ENCODE data around the gene TBC1D2. TPM values are rescaled to one million over a fixed set of nuclear protein-coding genes. Genes with fewer than 3 reads are reported as not detected.

The TBC1D2 gene
- total and polyA plus RNA-seq, 2 of the 4 experiments (the other 2 are of a cell fraction): 36.9 to 62.7 TPM

GRCh38 chr9:98302150-98302549, 46.7 kb upstream of the TBC1D2 start:
- CTCF ChIA-PET: interaction anchor here (1.5 kb wide), 1 partner anchor 13 kb away, joined by 5 read pairs; no protein-coding TSS in a partner anchor
- no peaks in the 10 kb centered on the region for H3K4me1 ChIP-seq (ENCODE audit: control insufficient read depth, insufficient read depth, low read length)

More at GRCh38 chr9:98302150-98302549, 46.7 kb upstream of the TBC1D2 start:
- no peak overlapping the region for H4K5ac ChIP-seq (ENCODE audit: low read depth, low read length)
- no peak overlapping the region for H4K8ac ChIP-seq (ENCODE audit: low read depth in 2 of 2, low read length in 2 of 2)
- no peak overlapping the region for H3K4me3 ChIP-seq (ENCODE audit: insufficient read depth, low read depth, low read length)
- H2AFZ ChIP-seq (replicated peaks; ENCODE audit: low read length, poor library complexity): no peak overlapping the region
- intact Hi-C loops (cut with micrococcal nuclease): no loop called here
- H4K20me1 ChIP-seq (ENCODE audit: insufficient read depth, low read length): no peaks in the 10 kb centered on the region
- H2AK5ac ChIP-seq (ENCODE audit: low read depth, low read length): no peak overlapping the region
- H3K9me3 ChIP-seq (ENCODE audit: control insufficient read depth, insufficient read depth, low read length): no peaks in the 10 kb centered on the region
- no CpG with 5 or more reads among the region's 5 CpGs for WGBS, 2 experiments (ENCODE audit: extremely low coverage in 2 of 2, insufficient read length in 1 of 2)
- H2BK120ac ChIP-seq (ENCODE audit: low read depth, low read length): no peak overlapping the region
- H3K36me3 ChIP-seq (ENCODE audit: control insufficient read depth, insufficient read depth, low read length): peaks cover 19% of the 10 kb centered on the region
- no peak overlapping the region for H3K9ac ChIP-seq (ENCODE audit: low read depth, low read length)
- no peak for TF ChIP-seq CTCF (conservative IDR thresholded peaks at IDR 0.05; ENCODE audit: low read depth, low read length)
- no peak for TF ChIP-seq MAFK (IDR thresholded peaks at IDR 0.05; ENCODE audit: low read depth, low read length)
- no peak for TF ChIP-seq POLR2A (IDR thresholded peaks at IDR 0.05; ENCODE audit: low read depth, low read length)
- no peak for TF ChIP-seq ELK1 (IDR thresholded peaks at IDR 0.05; ENCODE audit: borderline replicate concordance, low read depth, low read length)
- no peak for TF ChIP-seq RFX5 (IDR thresholded peaks at IDR 0.05; ENCODE audit: low read depth, low read length)
- no peak for TF ChIP-seq NFE2L2 (IDR thresholded peaks at IDR 0.05; ENCODE audit: low read depth, low read length)
- no peak for TF ChIP-seq CEBPB (IDR thresholded peaks at IDR 0.05; ENCODE audit: low read depth, low read length)
- no peak for TF ChIP-seq SMC3 (IDR thresholded peaks at IDR 0.05; ENCODE audit: low read depth, low read length)
- TF ChIP-seq RAD21 (IDR thresholded peaks at IDR 0.05; ENCODE audit: low read length): no peak
- no peak for TF ChIP-seq BHLHE40 (IDR thresholded peaks at IDR 0.05; ENCODE audit: low read depth, low read length)
- no peak for TF ChIP-seq MXI1 (IDR thresholded peaks at IDR 0.05; ENCODE audit: borderline replicate concordance, low read depth, low read length)
- H3K18ac ChIP-seq (ENCODE audit: low read depth, low read length): no peak overlapping the region
- H3K14ac ChIP-seq (replicated peaks; ENCODE audit: low read depth, low read length): no peak overlapping the region
- dilution Hi-C loops (cut with HindIII; ENCODE audit: low sequenced_read_pairs, unreplicated experiment): no loop called here
- BruUV-seq (replicated peaks): no TSS peak
- no peak overlapping the region for H2BK15ac ChIP-seq (ENCODE audit: low read depth, low read length)
- no peak overlapping the region for H2AK9ac ChIP-seq (replicated peaks; ENCODE audit: low read depth, low read length, poor library complexity)
- ATAC-seq (ENCODE audit: low read depth): no peak
- no peak overlapping the region for H3K23ac ChIP-seq (ENCODE audit: low read depth, low read length)
- no peak for DNase-seq
- H2BK5ac ChIP-seq (ENCODE audit: low read depth, low read length, poor library complexity, severe bottlenecking): no peak overlapping the region
- H3K9me1 ChIP-seq (ENCODE audit: insufficient read depth, low read length): 0 out of 2 replicates have a peak, but pooled peaks cover 3% of the 10 kb centered on the region
- H3K4me2 ChIP-seq (ENCODE audit: low read depth, low read length): no peak overlapping the region
- no peak overlapping the region for H2BK20ac ChIP-seq (ENCODE audit: low read depth, low read length)
- no peak overlapping the region for H3K4ac ChIP-seq (ENCODE audit: low read depth, low read length)
- no peak overlapping the region for H4K91ac ChIP-seq (ENCODE audit: insufficient read depth, low read depth, low read length)
- in situ Hi-C loops (cut with MboI; ENCODE audit: low sequenced_read_pairs): no loop called here
- no peak overlapping the region for H3K56ac ChIP-seq (ENCODE audit: extremely low read depth, insufficient read depth, low read length)
- no peaks in the 10 kb centered on the region for H3K79me1 ChIP-seq (ENCODE audit: low read depth in 1 of 2, low read length in 2 of 2)
- no peaks in the 10 kb centered on the region for H3K27me3 ChIP-seq (ENCODE audit: control insufficient read depth, insufficient read depth, low read length)
- POLR2A ChIA-PET (ENCODE audit: unreplicated experiment): no interaction called here
- no peak overlapping the region for H3K27ac ChIP-seq (ENCODE audit: insufficient read depth, low read length)

Data from IMR-90 (cell line).